GM23338 (cell line): ENCODE results near the gene EVC. TPM values are rescaled to one million over a fixed set of nuclear protein-coding genes. Genes with fewer than 3 reads are reported as not detected.

ENCODE experiments used
- ATAC-seq: fragments of 200-7000 bp; cut with Tn5 transposase; 3 replicates; pipeline ENCODE4 v1.9.1; 2020
- DNase-seq: peaks from one replicate; pipeline ENCODE4 v3.0.0-alpha.2; 2015; ENCODE audit warnings: low spot score
- H2AFZ ChIP-seq: fragments of 200-600 bp; sonication (generic); 2 replicates; pipeline ENCODE4 v1.8.0; 2016; ENCODE audit warnings: antibody characterized with exemption, mild to moderate bottlenecking, moderate library complexity
- H3F3A ChIP-seq: fragments of 200-600 bp; sonication (generic); replicated peaks from 2 replicates; pipeline ENCODE4 v1.8.0; 2017; ENCODE audit warnings: antibody characterized with exemption, mixed run types, low read depth
- H3K27ac ChIP-seq: fragments of 200-600 bp; sonication (generic); 2 replicates; pipeline ENCODE4 v1.6.1; 2016; ENCODE audit warnings: low read depth
- H3K27me3 ChIP-seq: fragments of 200-600 bp; sonication (generic); 2 replicates; pipeline ENCODE4 v1.8.0; 2016; ENCODE audit warnings: mild to moderate bottlenecking, mixed run types, moderate library complexity; ENCODE audit not compliant: insufficient read depth
- H3K36me3 ChIP-seq: fragments of 200-600 bp; sonication (generic); 2 replicates; pipeline ENCODE4 v1.8.0; 2016; ENCODE audit warnings: mild to moderate bottlenecking; ENCODE audit not compliant: insufficient read depth
- H3K4me1 ChIP-seq: fragments of 200-600 bp; sonication (generic); 2 replicates; pipeline ENCODE4 v1.8.0; 2016; ENCODE audit warnings: mild to moderate bottlenecking, moderate library complexity; ENCODE audit not compliant: insufficient read depth
- H3K4me2 ChIP-seq: fragments of 200-600 bp; sonication (generic); 2 replicates; pipeline ENCODE4 v1.7.1; 2017; ENCODE audit warnings: mixed run types
- H3K4me3 ChIP-seq: fragments of 200-600 bp; sonication (generic); 2 replicates; pipeline ENCODE4 v1.6.1; 2016; ENCODE audit warnings: mixed run types
- H3K79me2 ChIP-seq: fragments of 200-600 bp; sonication (generic); replicated peaks from 2 replicates; pipeline ENCODE4 v1.8.0; 2017; ENCODE audit warnings: mild to moderate bottlenecking; ENCODE audit not compliant: insufficient read depth
- H3K9me2 ChIP-seq: fragments of 200-600 bp; sonication (generic); 2 replicates; pipeline ENCODE4 v1.8.0; 2017; ENCODE audit not compliant: insufficient read depth
- H4K20me1 ChIP-seq: fragments of 200-600 bp; sonication (generic); replicated peaks from 2 replicates; pipeline ENCODE4 v1.8.0; 2017; ENCODE audit warnings: mild to moderate bottlenecking; ENCODE audit not compliant: insufficient read depth
- H3K27ac Mint-ChIP-seq: 2 replicates; pipeline ENCODE4 v1.8.0; 2020; ENCODE audit warnings: inconsistent platforms, mild to moderate bottlenecking, moderate library complexity, mixed read lengths
- H3K27me3 Mint-ChIP-seq: 3 replicates; pipeline ENCODE4 v1.8.0; 2022; ENCODE audit warnings: low read depth, mild to moderate bottlenecking, moderate library complexity, mixed read lengths, inconsistent platforms; ENCODE audit not compliant: insufficient read depth, poor library complexity
- H3K36me3 Mint-ChIP-seq: 3 replicates; pipeline ENCODE4 v1.8.0; 2021; ENCODE audit warnings: low read depth, mild to moderate bottlenecking, inconsistent platforms, moderate library complexity, mixed read lengths
- H3K4me1 Mint-ChIP-seq: 3 replicates; pipeline ENCODE4 v1.8.0; 2020; ENCODE audit warnings: mild to moderate bottlenecking, inconsistent platforms, mixed read lengths
- H3K4me3 Mint-ChIP-seq: 3 replicates; pipeline ENCODE4 v1.8.0; 2021; ENCODE audit warnings: moderate library complexity, mild to moderate bottlenecking, inconsistent platforms, mixed read lengths
- H3K9me3 Mint-ChIP-seq: 3 replicates; pipeline ENCODE4 v1.8.0; 2020; ENCODE audit warnings: moderate library complexity, mild to moderate bottlenecking, inconsistent platforms, mixed read lengths
- CREB1 ChIP-seq: fragments of 250-450 bp; sonication (Bioruptor Pico); IDR thresholded peaks from 2 replicates; pipeline ENCODE4 v1.5.0; 2020; ENCODE audit warnings: low read depth, mild to moderate bottlenecking, moderate library complexity
- EZH2 ChIP-seq: fragments of 200-600 bp; sonication (generic); IDR thresholded peaks from one replicate; pipeline ENCODE4 v1.8.0; 2017; ENCODE audit warnings: antibody characterized with exemption, mild to moderate bottlenecking, low read depth; ENCODE audit not compliant: unreplicated experiment
- EZH2phosphoT487 ChIP-seq: fragments of 200-600 bp; sonication (generic); IDR thresholded peaks from one replicate; pipeline ENCODE4 v1.8.1; 2018; ENCODE audit warnings: antibody characterized with exemption; ENCODE audit not compliant: unreplicated experiment
- JUNB ChIP-seq: IDR thresholded peaks from one replicate; pipeline ENCODE4 v1.6.1; 2016; ENCODE audit warnings: antibody characterized with exemption; ENCODE audit not compliant: unreplicated experiment
- NANOG ChIP-seq: IDR thresholded peaks from 2 replicates; pipeline ENCODE4 v1.6.1; 2016; ENCODE audit warnings: antibody characterized with exemption, borderline replicate concordance
- POLR2AphosphoS5 ChIP-seq: IDR thresholded peaks from 2 replicates; pipeline ENCODE4 v1.6.1; 2016; ENCODE audit warnings: antibody characterized with exemption, low read depth
- STAT1 ChIP-seq: IDR thresholded peaks from one replicate; pipeline ENCODE4 v1.6.1; 2016; ENCODE audit warnings: antibody characterized with exemption; ENCODE audit not compliant: unreplicated experiment
- ZNF114 ChIP-seq: fragments of 250-450 bp; sonication (Bioruptor Pico); IDR thresholded peaks from 2 replicates; pipeline ENCODE4 v1.5.0; 2020; ENCODE audit warnings: mild to moderate bottlenecking, moderate library complexity
- polyA plus RNA-seq: library from polyadenylated mRNA; unstranded; fragments of >200 nt; fragmentation: Nextera tagmentation; extraction: Ambion mirVana; gene quantifications from 2 replicates; pipeline ENCODE4 v1.2.1, GENCODE V29; 2016
- total RNA-seq: library from RNA; depleted of rRNA; stranded (reverse); fragments of >200 nt; shearing (Covaris generic); gene quantifications from 2 replicates; pipeline ENCODE4 v1.2.3, GENCODE V29; 2014
- TF ChIP-seq, protein P1 (sequence below): IDR thresholded peaks from 2 replicates; pipeline ENCODE4 v1.6.1; 2016; ENCODE audit warnings: antibody characterized with exemption
- TF ChIP-seq, protein P2 (sequence below): fragments of 250-450 bp; sonication (Bioruptor Pico); IDR thresholded peaks from 2 replicates; pipeline ENCODE4 v1.5.0; 2020; ENCODE audit warnings: mild to moderate bottlenecking, moderate library complexity
- TF ChIP-seq, protein P3 (sequence below), 2 experiments: fragments of 200-600 bp in 1 of 2; sonication (generic) in 1 of 2; conservative IDR thresholded peaks; 2 replicates each; pipeline versions ENCODE4 v1.5.1 to v1.6.1; 2016 to 2017; ENCODE audit warnings: antibody characterized with exemption in 2 of 2, low read depth in 2 of 2, mild to moderate bottlenecking in 2 of 2, moderate library complexity in 1 of 2

EVC gene
- total and polyA plus RNA-seq, 2 experiments from 2014 or later: 1.7 to 12.8 TPM

DNA sequence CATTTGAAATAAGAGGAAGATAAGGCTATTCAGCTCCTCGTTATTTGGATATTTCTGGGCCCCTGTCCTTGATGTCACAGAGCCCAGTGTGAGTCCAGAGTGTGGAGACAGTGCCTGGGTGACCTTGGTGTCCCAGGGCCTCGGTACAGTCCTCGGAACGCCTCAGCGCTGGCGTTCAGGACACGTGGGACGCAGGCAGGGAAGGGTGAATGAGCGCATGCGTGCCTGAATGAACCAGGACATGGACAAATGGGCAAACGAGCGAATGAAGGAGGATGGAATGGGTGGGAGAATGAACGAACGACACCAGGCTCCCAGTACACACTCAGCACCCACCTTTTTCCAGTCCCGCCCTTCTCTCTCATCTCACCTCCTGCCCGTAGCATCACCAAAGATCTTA is 44.2 kb downstream of the EVC start:
- Histone ChIP-seq H4K20me1 (no peaks in the 10 kb centered on the region), H3K27me3 (no peaks in the 10 kb centered on the region), H3K79me2 (no peaks in the 10 kb centered on the region), H3K27ac (no peak overlapping the region), H3F3A (no peaks in the 10 kb centered on the region), H3K4me3 (no peak overlapping the region), H3K36me3 (no peaks in the 10 kb centered on the region), H3K4me1 (peaks cover 22% of the 10 kb centered on the region), H3K9me2 (no peaks in the 10 kb centered on the region), H3K4me2 (no peak overlapping the region), H2AFZ (no peak overlapping the region)
- Mint-ChIP-seq H3K4me1 (peaks cover 46% of the 10 kb centered on the region), H3K36me3 (peaks cover 41% of the 10 kb centered on the region), H3K9me3 (no peaks in the 10 kb centered on the region), H3K4me3 (no peak overlapping the region), H3K27me3 (peaks cover 13% of the 10 kb centered on the region), H3K27ac (0 out of 2 replicates have a peak overlapping the region, but pooled peaks have one; percentile 77)
- no peak for DNase-seq
- no peak for TF ChIP-seq JUNB
- no peak for ATAC-seq

DNA sequence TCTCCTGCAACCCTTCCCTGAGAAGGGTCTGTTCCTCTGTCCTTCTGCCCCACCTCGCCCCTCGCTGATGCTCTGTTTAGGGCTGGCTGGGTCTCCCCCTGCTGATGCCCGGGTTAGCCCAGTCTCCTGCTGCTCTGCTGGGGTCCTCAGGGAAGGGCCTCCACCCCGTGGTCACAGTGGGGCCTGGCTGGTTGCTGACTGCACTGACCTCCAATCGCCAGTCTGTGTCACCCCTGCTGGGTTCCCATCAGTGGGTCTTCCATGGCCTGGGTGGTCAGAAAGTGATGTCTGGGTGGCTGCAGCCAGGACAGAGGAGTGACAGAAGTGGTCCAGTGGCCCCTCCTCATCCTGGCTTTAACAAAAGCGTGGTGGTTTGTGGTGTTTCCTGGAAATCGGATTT is 44.7 kb downstream of the EVC start:
- H3K27me3 Mint-ChIP-seq: peaks cover 13% of the 10 kb centered on the region
- no peak overlapping the region for H3K27ac Mint-ChIP-seq
- H3K9me3 Mint-ChIP-seq: no peaks in the 10 kb centered on the region
- H3K4me1 Mint-ChIP-seq: peaks cover 43% of the 10 kb centered on the region
- Histone ChIP-seq H3F3A (no peaks in the 10 kb centered on the region), H2AFZ (no peak overlapping the region), H4K20me1 (no peaks in the 10 kb centered on the region), H3K27ac (no peak overlapping the region), H3K36me3 (no peaks in the 10 kb centered on the region), H3K9me2 (no peaks in the 10 kb centered on the region), H3K4me3 (no peak overlapping the region), H3K4me2 (no peak overlapping the region), H3K27me3 (no peaks in the 10 kb centered on the region), H3K4me1 (peaks cover 21% of the 10 kb centered on the region), H3K79me2 (no peaks in the 10 kb centered on the region)
- ATAC-seq (no peak), DNase-seq (no peak)
- H3K36me3 Mint-ChIP-seq: peaks cover 43% of the 10 kb centered on the region
- H3K4me3 Mint-ChIP-seq: no peak overlapping the region
- TF ChIP-seq EZH2 (no peak), CREB1 (CRISPR knock-in tag) (no peak), EZH2phosphoT487 (no peak), NANOG (no peak), STAT1 (no peak), ZNF114 (CRISPR knock-in tag) (no peak), JUNB (no peak), POLR2AphosphoS5 (no peak)
- TF ChIP-seq, protein P1, sequence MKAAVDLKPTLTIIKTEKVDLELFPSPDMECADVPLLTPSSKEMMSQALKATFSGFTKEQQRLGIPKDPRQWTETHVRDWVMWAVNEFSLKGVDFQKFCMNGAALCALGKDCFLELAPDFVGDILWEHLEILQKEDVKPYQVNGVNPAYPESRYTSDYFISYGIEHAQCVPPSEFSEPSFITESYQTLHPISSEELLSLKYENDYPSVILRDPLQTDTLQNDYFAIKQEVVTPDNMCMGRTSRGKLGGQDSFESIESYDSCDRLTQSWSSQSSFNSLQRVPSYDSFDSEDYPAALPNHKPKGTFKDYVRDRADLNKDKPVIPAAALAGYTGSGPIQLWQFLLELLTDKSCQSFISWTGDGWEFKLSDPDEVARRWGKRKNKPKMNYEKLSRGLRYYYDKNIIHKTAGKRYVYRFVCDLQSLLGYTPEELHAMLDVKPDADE: no peak
- TF ChIP-seq, protein P2, sequence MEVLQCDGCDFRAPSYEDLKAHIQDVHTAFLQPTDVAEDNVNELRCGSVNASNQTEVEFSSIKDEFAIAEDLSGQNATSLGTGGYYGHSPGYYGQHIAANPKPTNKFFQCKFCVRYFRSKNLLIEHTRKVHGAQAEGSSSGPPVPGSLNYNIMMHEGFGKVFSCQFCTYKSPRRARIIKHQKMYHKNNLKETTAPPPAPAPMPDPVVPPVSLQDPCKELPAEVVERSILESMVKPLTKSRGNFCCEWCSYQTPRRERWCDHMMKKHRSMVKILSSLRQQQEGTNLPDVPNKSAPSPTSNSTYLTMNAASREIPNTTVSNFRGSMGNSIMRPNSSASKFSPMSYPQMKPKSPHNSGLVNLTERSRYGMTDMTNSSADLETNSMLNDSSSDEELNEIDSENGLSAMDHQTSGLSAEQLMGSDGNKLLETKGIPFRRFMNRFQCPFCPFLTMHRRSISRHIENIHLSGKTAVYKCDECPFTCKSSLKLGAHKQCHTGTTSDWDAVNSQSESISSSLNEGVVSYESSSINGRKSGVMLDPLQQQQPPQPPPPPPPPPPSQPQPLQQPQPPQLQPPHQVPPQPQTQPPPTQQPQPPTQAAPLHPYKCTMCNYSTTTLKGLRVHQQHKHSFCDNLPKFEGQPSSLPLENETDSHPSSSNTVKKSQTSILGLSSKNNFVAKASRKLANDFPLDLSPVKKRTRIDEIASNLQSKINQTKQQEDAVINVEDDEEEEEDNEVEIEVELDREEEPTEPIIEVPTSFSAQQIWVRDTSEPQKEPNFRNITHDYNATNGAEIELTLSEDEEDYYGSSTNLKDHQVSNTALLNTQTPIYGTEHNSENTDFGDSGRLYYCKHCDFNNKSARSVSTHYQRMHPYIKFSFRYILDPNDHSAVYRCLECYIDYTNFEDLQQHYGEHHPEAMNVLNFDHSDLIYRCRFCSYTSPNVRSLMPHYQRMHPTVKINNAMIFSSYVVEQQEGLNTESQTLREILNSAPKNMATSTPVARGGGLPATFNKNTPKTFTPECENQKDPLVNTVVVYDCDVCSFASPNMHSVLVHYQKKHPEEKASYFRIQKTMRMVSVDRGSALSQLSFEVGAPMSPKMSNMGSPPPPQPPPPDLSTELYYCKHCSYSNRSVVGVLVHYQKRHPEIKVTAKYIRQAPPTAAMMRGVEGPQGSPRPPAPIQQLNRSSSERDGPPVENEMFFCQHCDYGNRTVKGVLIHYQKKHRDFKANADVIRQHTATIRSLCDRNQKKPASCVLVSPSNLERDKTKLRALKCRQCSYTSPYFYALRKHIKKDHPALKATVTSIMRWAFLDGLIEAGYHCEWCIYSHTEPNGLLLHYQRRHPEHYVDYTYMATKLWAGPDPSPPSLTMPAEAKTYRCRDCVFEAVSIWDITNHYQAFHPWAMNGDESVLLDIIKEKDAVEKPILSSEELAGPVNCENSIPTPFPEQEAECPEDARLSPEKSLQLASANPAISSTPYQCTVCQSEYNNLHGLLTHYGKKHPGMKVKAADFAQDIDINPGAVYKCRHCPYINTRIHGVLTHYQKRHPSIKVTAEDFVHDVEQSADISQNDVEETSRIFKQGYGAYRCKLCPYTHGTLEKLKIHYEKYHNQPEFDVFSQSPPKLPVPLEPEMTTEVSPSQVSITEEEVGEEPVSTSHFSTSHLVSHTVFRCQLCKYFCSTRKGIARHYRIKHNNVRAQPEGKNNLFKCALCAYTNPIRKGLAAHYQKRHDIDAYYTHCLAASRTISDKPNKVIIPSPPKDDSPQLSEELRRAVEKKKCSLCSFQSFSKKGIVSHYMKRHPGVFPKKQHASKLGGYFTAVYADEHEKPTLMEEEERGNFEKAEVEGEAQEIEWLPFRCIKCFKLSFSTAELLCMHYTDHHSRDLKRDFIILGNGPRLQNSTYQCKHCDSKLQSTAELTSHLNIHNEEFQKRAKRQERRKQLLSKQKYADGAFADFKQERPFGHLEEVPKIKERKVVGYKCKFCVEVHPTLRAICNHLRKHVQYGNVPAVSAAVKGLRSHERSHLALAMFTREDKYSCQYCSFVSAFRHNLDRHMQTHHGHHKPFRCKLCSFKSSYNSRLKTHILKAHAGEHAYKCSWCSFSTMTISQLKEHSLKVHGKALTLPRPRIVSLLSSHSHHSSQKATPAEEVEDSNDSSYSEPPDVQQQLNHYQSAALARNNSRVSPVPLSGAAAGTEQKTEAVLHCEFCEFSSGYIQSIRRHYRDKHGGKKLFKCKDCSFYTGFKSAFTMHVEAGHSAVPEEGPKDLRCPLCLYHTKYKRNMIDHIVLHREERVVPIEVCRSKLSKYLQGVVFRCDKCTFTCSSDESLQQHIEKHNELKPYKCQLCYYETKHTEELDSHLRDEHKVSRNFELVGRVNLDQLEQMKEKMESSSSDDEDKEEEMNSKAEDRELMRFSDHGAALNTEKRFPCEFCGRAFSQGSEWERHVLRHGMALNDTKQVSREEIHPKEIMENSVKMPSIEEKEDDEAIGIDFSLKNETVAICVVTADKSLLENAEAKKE (CRISPR knock-in tag): no peak
- TF ChIP-seq, protein P3, sequence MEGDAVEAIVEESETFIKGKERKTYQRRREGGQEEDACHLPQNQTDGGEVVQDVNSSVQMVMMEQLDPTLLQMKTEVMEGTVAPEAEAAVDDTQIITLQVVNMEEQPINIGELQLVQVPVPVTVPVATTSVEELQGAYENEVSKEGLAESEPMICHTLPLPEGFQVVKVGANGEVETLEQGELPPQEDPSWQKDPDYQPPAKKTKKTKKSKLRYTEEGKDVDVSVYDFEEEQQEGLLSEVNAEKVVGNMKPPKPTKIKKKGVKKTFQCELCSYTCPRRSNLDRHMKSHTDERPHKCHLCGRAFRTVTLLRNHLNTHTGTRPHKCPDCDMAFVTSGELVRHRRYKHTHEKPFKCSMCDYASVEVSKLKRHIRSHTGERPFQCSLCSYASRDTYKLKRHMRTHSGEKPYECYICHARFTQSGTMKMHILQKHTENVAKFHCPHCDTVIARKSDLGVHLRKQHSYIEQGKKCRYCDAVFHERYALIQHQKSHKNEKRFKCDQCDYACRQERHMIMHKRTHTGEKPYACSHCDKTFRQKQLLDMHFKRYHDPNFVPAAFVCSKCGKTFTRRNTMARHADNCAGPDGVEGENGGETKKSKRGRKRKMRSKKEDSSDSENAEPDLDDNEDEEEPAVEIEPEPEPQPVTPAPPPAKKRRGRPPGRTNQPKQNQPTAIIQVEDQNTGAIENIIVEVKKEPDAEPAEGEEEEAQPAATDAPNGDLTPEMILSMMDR (conservative IDR thresholded peaks at IDR 0.05; ENCODE audit: low read depth in 2 of 2): no peak
